GM19467 (cell line): ENCODE data around the gene CMTM7.

Experiments
- ATAC-seq: cut with Tn5 transposase; IDR thresholded peaks from one replicate; pipeline ENCODE4 v1.9.1; 2021; ENCODE audit warnings: mild to moderate bottlenecking, moderate library complexity; ENCODE audit not compliant: unreplicated experiment

CMTM7 gene

DNA sequence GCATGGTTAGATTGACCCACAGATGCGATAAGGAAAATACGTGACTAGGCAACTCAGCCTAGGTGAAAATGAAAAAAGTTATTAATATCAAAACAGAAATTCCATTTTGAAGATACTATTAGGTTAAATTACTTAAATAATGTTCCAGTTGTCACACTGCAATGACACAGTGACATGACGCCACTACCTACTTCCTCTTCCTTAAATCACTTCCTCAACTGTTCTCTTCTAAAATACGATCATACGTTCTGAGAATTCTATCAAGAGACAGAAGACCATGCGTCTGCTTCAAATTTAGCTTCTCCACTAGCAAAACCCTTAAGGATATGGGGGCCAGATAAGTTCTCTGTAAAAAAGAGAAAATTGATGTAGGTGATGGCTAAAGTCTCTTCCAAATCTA lies 92.8 kb downstream of the CMTM7 start:
- no peak for ATAC-seq

DNA sequence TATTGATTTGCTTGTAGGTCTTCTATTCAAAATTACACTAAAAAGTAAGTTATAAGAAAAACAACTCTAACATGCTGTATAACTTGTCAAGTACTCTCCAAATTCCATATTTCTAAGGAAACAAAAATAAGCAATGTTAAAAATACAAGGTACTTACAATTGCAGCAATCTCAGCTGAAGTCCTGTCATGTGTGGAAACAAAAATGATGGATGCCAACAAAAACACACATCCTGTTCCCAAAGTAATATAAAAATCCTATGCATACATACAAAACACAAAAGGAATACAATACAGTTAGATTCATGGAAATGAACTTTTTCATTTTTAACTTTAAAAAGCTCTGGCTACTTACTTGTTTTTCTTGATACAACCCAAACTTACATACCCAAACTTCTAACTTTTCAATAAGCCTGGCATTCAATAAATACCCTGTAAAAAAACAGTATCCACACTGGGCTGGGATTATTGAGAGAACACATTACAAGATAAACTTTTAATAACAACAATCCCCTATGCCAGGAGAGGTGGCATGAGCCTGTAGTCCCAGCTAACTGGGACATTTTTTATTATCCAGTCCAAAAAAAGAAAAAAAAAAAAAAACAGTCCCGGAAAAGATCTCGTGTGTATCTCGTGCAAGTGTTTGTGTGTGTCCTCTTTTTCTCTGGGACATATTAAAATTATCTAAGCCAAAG lies 96.3 kb downstream of the CMTM7 start:
- no peak for ATAC-seq

DNA sequence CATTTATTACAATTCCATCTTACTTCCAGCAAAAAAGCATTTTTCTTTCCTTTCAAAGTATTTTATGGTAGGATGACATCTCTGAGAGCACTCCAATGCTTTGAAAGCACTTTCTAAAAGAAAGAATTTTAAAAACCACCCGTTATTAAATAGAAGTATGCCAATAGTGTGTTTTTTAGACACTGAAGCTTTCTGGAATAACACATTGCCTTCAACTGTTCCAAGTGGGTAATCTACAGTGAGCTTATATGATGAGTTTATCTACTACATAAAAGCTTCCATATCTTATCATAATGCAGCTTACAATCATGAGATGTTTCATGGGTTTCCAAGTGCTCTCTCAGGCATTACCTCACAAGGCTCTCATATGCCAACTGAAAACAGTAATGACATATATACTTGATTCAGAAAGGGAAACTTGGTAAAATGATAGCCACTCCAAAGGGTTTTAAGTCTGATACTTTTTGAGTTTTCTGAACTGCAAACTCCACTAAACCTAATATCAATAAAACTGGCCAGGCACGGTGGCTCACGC lies 96.9 kb downstream of the CMTM7 start:
- ATAC-seq, result no peak

DNA sequence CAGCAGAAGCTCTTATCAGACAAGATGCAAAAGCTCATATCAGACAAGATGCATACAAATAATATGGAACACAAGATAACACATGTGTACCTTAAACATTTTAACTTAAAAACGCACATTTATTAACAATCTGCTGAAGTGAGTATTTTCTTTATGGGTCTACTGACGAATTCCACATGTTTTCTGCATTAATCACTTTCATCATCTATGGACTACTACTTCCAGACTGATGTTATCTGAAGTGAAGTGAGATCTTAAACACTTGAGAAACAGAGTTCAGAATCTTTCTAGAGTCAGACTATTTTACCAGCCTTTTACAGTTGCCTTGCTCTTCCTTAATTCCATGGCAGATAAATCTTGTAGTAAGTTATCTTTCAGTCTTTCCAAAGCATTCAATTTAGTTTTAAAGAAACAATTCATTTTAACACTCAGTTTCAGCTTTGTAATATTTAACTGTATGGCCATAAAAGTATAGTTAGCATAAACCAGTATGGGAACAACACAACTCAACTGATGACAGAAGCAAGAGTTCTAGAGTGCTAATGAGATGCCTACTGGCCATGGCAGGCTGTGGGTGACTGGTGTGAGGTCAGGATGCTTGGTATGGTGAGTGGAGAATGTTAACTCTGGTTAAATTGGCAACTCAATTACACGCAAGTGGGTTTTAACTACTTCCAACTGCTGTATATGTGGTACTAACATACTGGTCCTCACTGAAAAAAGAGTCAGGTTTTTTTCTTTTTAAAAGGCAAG lies 101.2 kb downstream of the CMTM7 start:
- no peak for ATAC-seq

DNA sequence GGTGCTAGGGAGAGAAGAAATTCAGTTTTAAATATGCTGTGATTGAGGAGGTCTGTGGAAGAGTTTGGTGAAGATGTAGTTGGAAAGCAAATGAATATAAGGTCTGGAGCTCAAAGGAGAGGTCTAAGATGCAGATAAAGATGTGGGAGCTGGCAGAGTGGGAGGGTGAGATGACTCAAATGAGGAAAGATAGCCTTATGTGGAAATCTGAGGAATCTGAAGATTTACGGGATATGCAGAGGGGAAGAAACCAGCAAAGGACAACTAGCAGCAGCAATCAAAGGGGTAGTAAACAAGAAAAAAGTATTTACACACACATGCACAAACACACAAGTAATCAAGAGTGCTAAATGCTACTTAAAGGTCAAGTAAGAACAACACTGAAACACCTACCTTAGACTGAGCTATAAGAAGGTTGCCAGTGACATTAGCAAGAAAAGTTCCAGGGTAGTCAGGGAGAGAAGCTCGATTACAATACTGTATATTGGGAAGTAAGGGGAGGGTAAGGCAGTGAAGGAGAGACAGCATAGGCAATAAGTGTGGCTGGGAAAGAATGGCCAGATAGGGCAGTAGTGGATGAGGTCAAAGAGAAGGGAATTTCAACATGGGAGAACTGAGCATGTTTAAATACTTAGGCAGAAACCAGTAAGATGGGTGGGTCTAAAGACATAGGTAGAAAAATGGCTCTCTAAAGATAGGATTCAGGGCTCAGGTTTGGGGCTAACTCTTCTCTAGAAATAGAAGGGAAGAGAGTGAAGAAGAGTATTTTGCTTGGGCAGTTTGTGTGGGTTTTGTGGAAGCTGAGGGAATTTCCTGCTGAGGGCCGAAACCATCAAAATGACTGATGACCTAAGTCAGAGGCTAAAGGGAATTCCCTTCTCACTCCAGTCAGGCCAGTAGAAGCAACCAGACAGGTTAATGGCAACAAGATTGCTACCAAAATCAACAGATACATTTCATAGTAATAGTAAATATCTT lies 102.1 kb downstream of the CMTM7 start:
- peak; percentile 68 for ATAC-seq

DNA sequence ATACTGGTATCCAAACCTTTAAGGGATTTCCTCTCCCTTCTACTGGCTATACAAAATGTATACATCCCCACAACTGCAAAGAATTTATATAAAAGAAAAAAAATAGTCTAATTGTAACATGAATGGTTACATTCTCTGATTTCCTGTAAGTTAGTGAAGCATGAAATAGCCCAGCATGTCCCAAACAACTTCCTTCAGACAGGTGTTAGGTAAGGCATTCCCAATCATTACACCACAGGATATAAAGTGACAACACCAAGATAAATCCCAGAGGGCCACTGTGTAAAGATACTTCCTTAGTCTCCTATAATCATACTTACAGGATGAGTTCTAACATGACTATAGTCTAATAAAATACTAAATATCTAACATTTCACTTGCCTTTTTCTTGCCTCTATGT lies 103.4 kb downstream of the CMTM7 start:
- no peak for ATAC-seq

DNA sequence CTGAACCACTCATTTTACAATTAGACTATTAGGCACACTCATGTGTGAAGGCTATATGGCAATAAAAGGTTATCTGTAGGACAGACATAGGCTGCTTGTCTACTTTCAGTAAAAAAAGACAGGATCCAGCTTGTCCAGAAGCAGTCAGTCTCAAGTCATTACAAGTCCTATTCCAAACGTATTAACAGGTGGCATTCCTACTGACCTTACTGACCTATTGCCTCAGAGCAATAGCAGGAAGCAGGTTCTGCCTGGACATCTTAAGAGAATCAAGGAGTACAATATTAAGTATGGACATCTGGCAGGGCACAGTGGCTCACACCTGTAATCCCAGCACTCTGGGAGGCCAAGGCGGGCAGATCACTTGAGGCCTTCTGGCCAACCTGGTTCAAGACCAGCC lies 104.0 kb downstream of the CMTM7 start:
- ATAC-seq, result no peak

DNA sequence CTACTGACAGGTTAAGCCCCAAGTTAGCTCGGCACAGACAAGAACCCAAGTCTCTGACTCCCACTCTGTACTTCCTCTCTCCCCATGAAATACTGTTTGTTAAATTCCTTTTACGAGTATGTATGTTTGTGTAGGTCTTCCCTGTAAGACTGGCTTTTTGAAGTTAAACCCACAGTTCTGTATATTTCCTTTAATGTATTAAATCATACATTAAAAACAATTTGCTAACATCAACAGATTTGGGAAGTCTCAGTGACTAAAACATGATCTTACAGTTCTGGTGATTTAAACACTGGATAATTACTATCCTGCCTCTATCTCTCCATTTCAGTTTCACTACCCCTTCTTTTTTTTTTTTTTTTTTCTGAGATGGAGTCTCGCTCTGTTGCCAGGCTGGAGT lies 106.6 kb downstream of the CMTM7 start:
- ATAC-seq, result no peak

DNA sequence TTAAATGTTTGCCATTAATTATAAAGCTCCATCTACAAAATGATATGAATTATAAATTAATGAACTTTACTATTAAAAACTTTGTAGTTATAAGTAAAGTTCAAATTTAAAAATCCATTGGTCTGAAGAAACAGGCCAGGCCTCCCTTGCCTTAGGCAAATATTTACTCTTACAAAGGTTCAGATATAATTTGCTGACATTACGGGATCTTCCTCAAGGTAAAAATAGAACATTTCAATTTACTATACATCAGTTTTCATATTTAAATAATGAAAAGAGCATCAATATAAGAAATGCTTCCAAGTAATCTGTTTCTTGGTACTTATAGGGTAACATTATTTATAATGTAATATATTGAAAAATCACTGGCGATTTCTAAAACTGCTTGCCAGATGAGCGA lies 107.3 kb downstream of the CMTM7 start:
- ATAC-seq, result no peak

DNA sequence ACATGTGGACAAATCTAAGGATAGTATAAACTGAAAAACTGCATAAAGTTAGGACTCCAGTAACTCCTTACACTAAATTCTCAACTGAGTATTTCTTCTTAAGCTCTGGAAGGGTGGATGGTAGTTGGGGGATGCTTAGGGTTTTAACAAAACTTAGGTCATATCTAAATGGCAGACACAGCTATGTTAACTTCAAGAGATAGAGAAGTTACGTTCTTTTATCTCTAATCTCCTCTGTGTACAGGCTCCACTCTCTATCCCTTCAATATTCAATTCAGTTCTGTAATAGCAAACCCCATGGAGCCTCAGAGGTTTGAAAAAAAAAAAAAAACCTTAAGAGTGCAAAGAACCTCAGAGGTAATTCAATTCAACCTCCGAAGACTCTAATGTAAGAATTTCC lies 107.9 kb downstream of the CMTM7 start:
- ATAC-seq, result no peak

DNA sequence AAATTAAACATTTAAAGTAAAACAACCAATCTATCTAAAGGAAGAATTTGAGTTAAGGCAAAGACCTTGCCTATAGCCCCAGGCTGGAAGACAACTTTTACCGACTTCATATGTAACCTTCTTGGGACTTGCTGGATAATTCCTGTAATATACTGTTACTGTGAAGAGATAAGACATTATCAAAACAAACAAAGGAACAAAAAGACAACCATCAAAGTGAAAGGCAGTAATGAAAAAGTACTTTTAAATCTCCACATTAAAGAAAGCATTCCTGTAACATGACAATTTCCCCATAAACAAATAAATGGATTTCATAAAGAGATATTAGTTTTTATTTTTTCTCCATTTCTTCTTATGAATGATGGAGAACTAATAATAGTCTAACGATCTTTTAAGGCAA lies 108.6 kb downstream of the CMTM7 start:
- ATAC-seq, result no peak

DNA sequence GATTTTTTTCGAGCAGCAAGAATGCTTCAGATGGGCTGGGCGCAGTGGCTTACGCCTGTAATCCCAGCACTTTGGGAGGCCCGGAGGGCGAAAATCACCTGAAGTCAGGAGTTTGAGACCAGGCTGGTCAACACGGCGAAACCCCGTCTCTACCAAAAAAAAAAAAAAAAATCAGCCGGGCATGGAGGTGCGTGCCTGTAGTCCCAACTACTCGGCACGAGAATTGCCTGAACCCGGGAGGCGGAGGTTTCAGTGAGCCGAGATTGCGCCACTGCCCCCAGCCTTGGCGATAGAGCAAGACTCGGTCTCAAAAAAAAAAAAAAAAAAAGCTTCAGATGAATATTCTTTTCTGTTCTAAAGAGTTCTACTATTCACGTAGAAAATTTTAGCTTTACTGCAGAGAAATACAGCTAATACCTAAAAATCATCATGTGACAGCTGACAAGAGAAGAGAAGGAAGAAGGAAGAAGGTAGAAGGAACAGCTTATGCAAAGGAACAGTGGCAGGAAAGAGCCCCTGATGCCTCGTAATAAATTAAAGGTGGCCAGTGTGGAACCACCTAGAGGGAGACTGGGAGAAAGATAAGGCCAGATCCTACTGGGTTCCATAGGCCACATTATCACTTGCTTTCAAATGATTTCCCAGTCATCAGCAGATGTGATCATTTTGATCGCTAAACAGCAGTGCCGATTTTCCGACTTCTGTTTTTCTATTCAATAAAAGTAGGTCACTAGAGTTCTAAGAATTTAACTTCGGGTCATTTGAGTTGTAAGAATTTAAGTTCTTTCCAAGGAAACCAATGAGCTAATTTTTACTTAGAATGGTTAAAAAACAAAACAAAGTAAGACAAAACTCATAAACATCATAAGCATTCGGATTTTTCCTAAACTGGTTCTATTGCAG lies 109.5 kb downstream of the CMTM7 start:
- ATAC-seq, result no peak

DNA sequence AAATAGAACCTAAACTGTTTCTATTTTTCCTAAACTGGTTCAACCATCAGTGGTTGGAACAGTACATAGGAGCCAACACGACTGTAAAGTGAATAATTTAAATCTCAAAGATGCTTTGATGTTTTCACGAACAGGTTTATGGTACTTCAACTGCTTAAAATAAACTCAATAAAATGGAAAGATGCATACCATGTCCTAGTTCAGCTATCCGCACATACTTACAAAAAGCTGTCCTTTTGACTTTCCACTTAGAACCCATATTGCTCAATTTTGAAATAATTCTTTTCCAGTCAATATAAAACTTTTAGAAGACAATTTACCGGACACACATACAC lies 110.1 kb downstream of the CMTM7 start:
- no peak for ATAC-seq

DNA sequence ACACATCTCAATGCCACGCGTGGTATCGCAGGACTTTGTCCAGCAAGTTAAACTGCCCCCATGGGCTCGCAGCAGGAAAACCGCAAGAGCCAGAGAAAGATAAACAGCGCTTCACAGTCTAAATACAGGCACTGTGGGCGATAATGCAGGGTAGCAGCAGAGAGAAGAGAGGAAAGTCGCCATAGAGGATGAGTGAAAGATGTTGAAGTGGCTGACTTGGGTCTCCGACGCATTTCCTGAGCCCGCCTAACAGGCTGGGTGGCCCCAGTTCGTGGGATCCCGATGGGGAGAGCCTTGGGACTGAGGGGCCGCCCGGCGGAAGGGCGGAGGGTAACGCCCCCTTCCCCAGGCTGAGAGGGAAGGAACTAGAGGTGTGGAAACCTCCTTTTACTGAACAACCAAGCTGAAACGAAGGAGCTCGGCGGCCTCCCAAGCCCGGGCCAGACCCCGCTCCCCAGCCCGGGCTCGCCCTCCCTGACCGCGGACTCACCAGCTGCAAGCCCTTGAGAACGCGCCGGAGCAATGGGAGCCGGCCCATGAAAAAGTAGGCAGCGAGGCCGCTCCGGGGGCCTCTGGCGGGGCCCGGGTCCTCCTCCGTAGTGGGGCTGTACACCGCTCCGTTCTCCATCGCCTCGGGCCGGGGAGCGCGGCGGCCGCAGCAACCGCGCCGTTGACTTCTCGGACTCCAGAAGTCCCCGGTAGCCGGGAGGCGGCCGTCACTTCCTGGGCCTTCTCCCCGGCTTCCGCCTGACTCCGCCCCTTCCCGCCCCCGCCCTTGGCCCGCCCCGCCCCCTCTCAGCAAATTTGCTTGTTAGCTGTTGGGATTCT lies 110.7 kb downstream of the CMTM7 start, which contains the start of gene CMTM6:
CMTM6 (minus strand) TSS at position 735 of the 828 bp plus-strand sequence; CDS start at position 628, 107 bp downstream.
- peak; percentile 63 for ATAC-seq

DNA sequence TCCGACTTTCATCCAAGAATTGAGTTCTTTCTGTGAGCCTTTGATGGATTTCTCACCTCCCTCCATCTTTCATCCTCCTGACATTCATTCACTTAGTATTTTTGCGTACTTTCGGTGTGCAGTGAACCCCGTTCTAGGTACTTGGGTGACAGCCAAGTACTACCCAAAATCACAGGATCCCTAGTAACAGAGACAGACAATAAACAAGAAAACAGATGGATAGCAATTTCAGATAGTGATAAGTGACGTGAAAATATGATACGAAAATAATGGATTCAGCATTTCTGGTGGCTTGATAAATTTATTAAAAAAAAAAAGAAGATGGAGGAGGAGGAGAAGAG lies 111.3 kb downstream of the CMTM7 start:
- ATAC-seq, result peak; percentile 1
